Progenitor cell of endocrine pancreas (in vitro differentiated cells): Measurements from ENCODE around the gene TMEM35A. TPM values are rescaled to one million over a fixed set of nuclear protein-coding genes. Genes with fewer than 3 reads are reported as not detected.
A peak's percentile ranks its signal among the peaks of the same experiment; 100 is the strongest.
"Not testable (repeated sequence)": the region's sequence is repeated elsewhere in the genome, so short reads cannot be mapped to it uniquely, and the experiment has no call there.

Experiments used
- DNase-seq: peaks from one replicate; pipeline ENCODE4 v3.0.0; 2021; ENCODE audit warnings: low spot score; ENCODE audit not compliant: unreplicated experiment
- H3K27ac Mint-ChIP-seq: 2 replicates; pipeline ENCODE4 v1.8.0; 2021; ENCODE audit warnings: mild to moderate bottlenecking, moderate library complexity, mixed read lengths
- H3K27me3 Mint-ChIP-seq: 2 replicates; pipeline ENCODE4 v1.8.0; 2021; ENCODE audit warnings: mixed read lengths
- H3K36me3 Mint-ChIP-seq: 2 replicates; pipeline ENCODE4 v1.8.0; 2022; ENCODE audit warnings: mixed read lengths; ENCODE audit not compliant: insufficient read depth
- H3K4me1 Mint-ChIP-seq: 2 replicates; pipeline ENCODE4 v1.8.0; 2021; ENCODE audit warnings: low read depth, mixed read lengths
- H3K4me3 Mint-ChIP-seq: 2 replicates; pipeline ENCODE4 v1.8.0; 2021; ENCODE audit warnings: low read depth, mild to moderate bottlenecking, moderate library complexity, mixed read lengths
- H3K9me3 Mint-ChIP-seq: 2 replicates; pipeline ENCODE4 v1.8.0; 2021; ENCODE audit warnings: low read depth, mixed read lengths
- total RNA-seq: library from RNA; stranded (reverse); gene quantifications from 2 replicates; pipeline ENCODE4 v1.2.1, GENCODE V29; 2021
- TF ChIP-seq, protein P1 (sequence below): fragments of 200-600 bp; sonication (generic); IDR thresholded peaks from one replicate; pipeline ENCODE4 v1.5.0; 2021; ENCODE audit warnings: antibody characterized with exemption, mild to moderate bottlenecking; ENCODE audit not compliant: unreplicated experiment

Gene TMEM35A
- total RNA-seq, 1 donor from 2014 or later, result 7.6 TPM

DNA sequence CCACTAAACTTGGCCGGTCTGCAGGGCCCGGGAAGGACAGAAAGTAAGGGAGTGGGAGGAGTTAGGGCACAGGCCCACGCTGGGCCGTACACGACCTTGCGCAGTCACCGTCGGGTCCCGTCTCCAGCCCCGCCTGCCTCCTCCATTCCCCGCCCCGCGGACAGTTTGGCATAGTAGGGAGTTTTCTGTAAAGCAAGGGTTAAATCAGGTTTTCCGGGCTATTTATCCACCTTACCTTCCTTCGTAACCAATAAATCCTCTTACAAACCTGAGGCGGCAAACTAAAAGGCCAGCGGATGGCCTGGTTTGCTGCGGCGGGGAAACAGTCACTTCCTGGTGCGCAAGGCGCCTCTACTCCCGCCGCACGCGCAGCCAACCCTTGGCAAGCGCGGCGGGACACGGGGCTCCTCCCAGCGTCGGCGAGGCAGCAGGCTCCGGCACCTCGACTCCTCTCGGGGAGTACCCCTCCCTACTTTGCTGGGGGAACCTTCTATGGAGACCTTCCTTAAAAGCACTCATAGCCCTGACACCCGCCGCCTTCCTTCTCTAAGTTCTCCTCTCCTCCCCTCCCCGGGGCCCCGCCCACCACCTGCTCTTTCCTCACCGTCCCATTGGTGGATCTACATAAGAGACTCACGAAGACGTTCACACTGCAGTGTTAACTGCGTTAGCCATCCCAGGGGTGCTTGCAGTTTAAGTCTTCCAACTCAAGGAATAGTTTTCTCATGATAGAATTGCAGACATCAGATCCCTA is 27.0 kb upstream of the TMEM35A start, which contains the start of gene TRMT2B:
TSS of gene TRMT2B (minus strand) at position 563 of the 754 bp plus-strand sequence. CDS start 9,822 bp downstream, outside the sequence.
- peak within 1 kb of the TSS; percentile 96 for H3K27ac Mint-ChIP-seq
- peaks cover 12% of the 10 kb centered on the region for H3K9me3 Mint-ChIP-seq
- peak within 1 kb of the TSS; percentile 90 for H3K4me3 Mint-ChIP-seq
- TF ChIP-seq, protein P1, sequence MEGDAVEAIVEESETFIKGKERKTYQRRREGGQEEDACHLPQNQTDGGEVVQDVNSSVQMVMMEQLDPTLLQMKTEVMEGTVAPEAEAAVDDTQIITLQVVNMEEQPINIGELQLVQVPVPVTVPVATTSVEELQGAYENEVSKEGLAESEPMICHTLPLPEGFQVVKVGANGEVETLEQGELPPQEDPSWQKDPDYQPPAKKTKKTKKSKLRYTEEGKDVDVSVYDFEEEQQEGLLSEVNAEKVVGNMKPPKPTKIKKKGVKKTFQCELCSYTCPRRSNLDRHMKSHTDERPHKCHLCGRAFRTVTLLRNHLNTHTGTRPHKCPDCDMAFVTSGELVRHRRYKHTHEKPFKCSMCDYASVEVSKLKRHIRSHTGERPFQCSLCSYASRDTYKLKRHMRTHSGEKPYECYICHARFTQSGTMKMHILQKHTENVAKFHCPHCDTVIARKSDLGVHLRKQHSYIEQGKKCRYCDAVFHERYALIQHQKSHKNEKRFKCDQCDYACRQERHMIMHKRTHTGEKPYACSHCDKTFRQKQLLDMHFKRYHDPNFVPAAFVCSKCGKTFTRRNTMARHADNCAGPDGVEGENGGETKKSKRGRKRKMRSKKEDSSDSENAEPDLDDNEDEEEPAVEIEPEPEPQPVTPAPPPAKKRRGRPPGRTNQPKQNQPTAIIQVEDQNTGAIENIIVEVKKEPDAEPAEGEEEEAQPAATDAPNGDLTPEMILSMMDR, result no peak
- no peaks in the 10 kb centered on the region for H3K27me3 Mint-ChIP-seq
- DNase-seq, result peak; percentile 14
- H3K36me3 Mint-ChIP-seq, result peaks cover 4% of the 10 kb centered on the region
- H3K4me1 Mint-ChIP-seq, result no peaks in the 10 kb centered on the region

DNA sequence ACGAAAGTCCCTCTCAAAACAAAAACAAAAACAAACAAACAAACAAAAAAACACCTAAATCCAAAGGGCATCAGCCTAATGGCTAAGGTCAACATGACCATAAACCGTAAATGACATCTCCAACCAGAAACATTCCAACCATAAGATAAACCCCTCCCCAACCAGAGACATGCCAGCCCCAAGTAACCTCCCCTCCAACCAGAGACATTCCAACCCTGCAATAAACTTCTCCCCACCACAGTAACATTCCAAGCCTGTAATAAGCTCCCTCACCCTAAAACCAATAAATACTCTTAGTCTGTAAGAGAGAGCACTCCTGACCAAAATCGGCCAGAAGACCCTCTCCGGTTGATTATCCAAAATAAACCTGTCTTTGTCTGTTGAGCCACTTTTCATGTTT is 22.1 kb upstream of the TMEM35A start:
- DNase-seq, H3K27ac Mint-ChIP-seq, H3K4me1 Mint-ChIP-seq, H3K4me3 Mint-ChIP-seq, H3K36me3 Mint-ChIP-seq, H3K27me3 Mint-ChIP-seq: not testable (repeated sequence)
- peaks cover 22% of the 10 kb centered on the region for H3K9me3 Mint-ChIP-seq

DNA sequence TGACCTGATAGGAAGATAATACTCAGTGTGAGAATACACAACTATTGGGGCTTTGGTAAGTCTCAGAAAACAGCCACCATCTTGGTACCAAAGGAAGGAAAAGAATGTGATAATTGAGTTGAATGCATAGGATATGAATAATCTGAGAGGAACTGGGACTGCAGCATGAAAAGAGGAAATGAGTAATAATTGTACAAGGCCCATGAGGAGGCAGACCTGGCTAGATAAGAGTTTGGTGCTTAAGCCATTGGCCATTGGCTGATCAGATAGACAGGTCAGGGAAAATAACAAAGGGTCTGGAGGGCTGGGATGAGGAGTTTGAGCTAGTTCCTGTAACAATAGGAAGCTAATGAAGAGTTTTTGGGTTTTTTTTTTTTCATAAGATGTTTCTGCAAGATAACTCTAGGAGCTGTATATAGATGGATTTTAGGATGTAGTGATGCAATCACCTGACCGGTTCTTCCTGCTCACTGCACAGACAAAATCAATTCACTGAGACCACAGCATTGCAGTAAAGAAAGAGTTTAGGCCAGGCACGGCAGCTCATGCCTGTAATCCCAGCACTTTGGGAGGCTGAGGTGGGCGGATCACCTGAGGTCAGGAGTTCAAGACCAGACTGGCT is 21.5 kb upstream of the TMEM35A start:
- DNase-seq, result no peak
- peaks cover 1% of the 10 kb centered on the region for H3K36me3 Mint-ChIP-seq
- H3K4me1 Mint-ChIP-seq, result no peaks in the 10 kb centered on the region
- H3K27ac Mint-ChIP-seq, result no peak overlapping the region
- H3K4me3 Mint-ChIP-seq, result no peak overlapping the region
- no peaks in the 10 kb centered on the region for H3K27me3 Mint-ChIP-seq
- TF ChIP-seq, protein P1, result no peak
- peaks cover 19% of the 10 kb centered on the region for H3K9me3 Mint-ChIP-seq

DNA sequence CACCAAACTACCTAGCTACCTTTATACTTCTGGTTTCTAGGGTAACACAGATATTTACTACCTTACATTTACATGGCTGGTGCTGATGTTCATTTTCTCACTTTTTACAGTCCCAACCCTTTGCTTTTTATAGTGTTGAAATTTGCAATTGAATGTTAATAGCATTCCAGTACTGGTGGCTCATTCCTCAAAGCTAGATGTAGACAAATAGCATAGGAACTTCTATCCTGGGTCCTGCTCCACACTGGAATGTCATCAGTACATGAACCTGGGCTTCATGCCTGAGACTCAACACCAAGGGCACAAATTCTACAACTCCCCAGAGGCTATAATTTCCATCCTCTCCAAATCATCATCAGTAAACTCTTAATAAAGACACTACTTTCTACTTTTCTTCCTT is 16.5 kb upstream of the TMEM35A start:
- H3K4me1 Mint-ChIP-seq, result no peaks in the 10 kb centered on the region
- TF ChIP-seq, protein P1, result no peak

DNA sequence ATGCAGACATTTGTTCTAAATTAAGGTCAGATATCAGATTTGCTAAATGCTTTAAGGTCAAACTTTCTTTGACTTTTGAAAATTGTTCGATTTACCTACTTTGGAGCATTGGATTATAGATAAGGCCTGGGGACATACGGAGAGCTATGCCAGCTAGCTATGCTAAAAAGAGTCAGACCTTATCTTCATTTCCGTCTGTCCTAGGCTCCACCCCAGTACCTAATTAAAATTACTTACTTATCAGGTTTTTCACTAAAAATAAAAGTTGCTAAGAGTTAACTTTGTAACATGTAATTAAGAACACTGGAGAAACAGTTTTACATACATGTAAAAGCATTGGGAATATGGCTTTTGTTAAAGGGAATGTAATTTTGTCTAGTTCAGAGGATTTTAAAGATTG is 7.1 kb upstream of the TMEM35A start:
- Mint-ChIP-seq H3K4me3 (no peak overlapping the region), H3K36me3 (no peaks in the 10 kb centered on the region), H3K9me3 (peaks cover 3% of the 10 kb centered on the region), H3K27ac (no peak overlapping the region), H3K4me1 (no peaks in the 10 kb centered on the region), H3K27me3 (no peaks in the 10 kb centered on the region)
- TF ChIP-seq, protein P1, result no peak
- DNase-seq, result no peak

More for the DNA sequence above, 16.5 kb upstream of the TMEM35A start:
- no peak overlapping the region for H3K4me3 Mint-ChIP-seq
- no peaks in the 10 kb centered on the region for H3K36me3 Mint-ChIP-seq
- H3K9me3 Mint-ChIP-seq, result peaks cover 12% of the 10 kb centered on the region
- no peaks in the 10 kb centered on the region for H3K27me3 Mint-ChIP-seq
- no peak for DNase-seq
- no peak overlapping the region for H3K27ac Mint-ChIP-seq
